ENCODE data around the gene PRPF40B. TPM values are rescaled to one million over a fixed set of nuclear protein-coding genes. Genes with fewer than 3 reads are reported as not detected.

The PRPF40B gene
- total RNA-seq, 2 donors from 2014 or later, result 21.9 to 31.4 TPM

GRCh38 chr12:49672301-49673217, 49.2 kb downstream of the PRPF40B start:
- H3K4me1 ChIP-seq (ENCODE audit: control insufficient read depth in 1 of 2, low read depth in 2 of 2), result peaks cover 39 to 53% of the 10 kb centered on the region in 2 donors
- DNase-seq (ENCODE audit: low spot score), result no peak
- H3K36me3 ChIP-seq, result no peaks in the 10 kb centered on the region
- no peaks in the 10 kb centered on the region for H3K27me3 ChIP-seq (replicated peaks; ENCODE audit: insufficient read depth)
- H3K9me3 ChIP-seq, result no peaks in the 10 kb centered on the region
- H3K27ac ChIP-seq, result peak overlapping the region; percentile 89 to 91
- no peak for ATAC-seq (ENCODE audit: insufficient number of reproducible peaks, low FRiP score, low read depth)
- H3K4me3 ChIP-seq, result peak overlapping the region; percentile 21
- no peak for TF ChIP-seq CTCF (IDR thresholded peaks at IDR 0.05)

GRCh38 chr12:49673446-49674317, 50.3 kb downstream of the PRPF40B start:
- Histone ChIP-seq H3K4me1 (ENCODE audit: control insufficient read depth in 1 of 2, low read depth in 2 of 2) (peaks cover 39 to 53% of the 10 kb centered on the region in 2 donors), H3K27ac (peak overlapping the region; percentile 89 to 91), H3K27me3 (replicated peaks; ENCODE audit: insufficient read depth) (no peaks in the 10 kb centered on the region), H3K9me3 (no peaks in the 10 kb centered on the region), H3K4me3 (peak overlapping the region; percentile 10), H3K36me3 (no peaks in the 10 kb centered on the region)
- ATAC-seq (ENCODE audit: insufficient number of reproducible peaks, low FRiP score, low read depth), result peak; percentile 97
- peak; percentile 66 for DNase-seq (ENCODE audit: low spot score)
- TF ChIP-seq CTCF (IDR thresholded peaks at IDR 0.05), result peak; percentile 66

GRCh38 chr12:49674318-49674981, 51.1 kb downstream of the PRPF40B start:
- no peak for TF ChIP-seq CTCF (IDR thresholded peaks at IDR 0.05)
- no peak for ATAC-seq (ENCODE audit: insufficient number of reproducible peaks, low FRiP score, low read depth)
- Histone ChIP-seq H3K9me3 (no peaks in the 10 kb centered on the region), H3K36me3 (no peaks in the 10 kb centered on the region), H3K4me1 (ENCODE audit: control insufficient read depth in 1 of 2, low read depth in 2 of 2) (peaks cover 39 to 53% of the 10 kb centered on the region in 2 donors), H3K27ac (peak overlapping the region; percentile 89 to 91), H3K4me3 (no peak overlapping the region), H3K27me3 (replicated peaks; ENCODE audit: insufficient read depth) (no peaks in the 10 kb centered on the region)
- no peak for DNase-seq (ENCODE audit: low spot score)

- Histone ChIP-seq H3K4me1 (ENCODE audit: control insufficient read depth in 1 of 2, low read depth in 2 of 2) (peaks cover 37 to 50% of the 10 kb centered on the region in 2 donors), H3K4me3 (no peak overlapping the region), H3K27me3 (replicated peaks; ENCODE audit: insufficient read depth) (no peaks in the 10 kb centered on the region), H3K36me3 (no peaks in the 10 kb centered on the region), H3K9me3 (no peaks in the 10 kb centered on the region), H3K27ac (peak overlapping the region; percentile 89 to 91)
- ATAC-seq (ENCODE audit: insufficient number of reproducible peaks, low FRiP score, low read depth) (no peak), DNase-seq (ENCODE audit: low spot score) (no peak)
- TF ChIP-seq CTCF (IDR thresholded peaks at IDR 0.05), result no peak
Observed at GRCh38 chr12:49675137-49675536, 51.8 kb downstream of the PRPF40B start.
